GM18867 (cell line): ENCODE results near the gene COL3A1.
A peak's percentile ranks its signal among the peaks of the same experiment; 100 is the strongest.

ENCODE experiments used
- ATAC-seq: cut with Tn5 transposase; IDR thresholded peaks from one replicate; pipeline ENCODE4 v1.9.1; 2021; ENCODE audit warnings: mild to moderate bottlenecking, moderate library complexity; ENCODE audit not compliant: unreplicated experiment

The COL3A1 gene

DNA sequence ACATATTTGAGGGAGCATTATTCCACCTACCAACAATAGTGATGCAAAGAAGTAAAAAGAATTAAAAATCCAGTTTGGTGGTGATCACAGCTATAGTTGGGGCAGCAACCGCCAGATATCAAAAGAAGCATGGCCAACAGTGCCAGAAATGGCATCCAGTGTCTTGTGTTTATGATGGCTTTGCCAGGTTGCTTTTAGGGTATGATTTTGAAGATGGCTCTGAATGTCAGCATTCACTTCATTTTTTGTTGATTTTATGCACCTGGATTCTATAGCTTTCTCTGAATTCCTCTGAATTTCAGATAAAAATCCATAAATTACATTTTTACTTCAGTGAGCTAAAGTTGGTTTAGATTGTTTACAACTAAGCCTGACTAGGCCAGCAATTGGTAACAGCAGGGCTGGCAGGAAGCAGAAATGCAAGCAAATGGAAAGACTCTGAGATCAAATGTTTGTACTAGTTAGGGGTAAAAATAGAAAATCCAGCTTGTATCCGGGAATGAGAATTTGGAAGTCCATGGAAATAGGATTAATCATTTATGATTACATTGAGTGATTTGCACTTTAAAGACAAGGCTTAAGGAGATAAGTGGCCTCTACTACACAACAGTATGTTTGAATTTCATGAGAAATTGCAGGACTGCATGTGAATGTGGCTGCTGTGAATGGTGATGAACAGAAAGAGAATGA is 40.4 kb downstream of the COL3A1 start:
- no peak for ATAC-seq

DNA sequence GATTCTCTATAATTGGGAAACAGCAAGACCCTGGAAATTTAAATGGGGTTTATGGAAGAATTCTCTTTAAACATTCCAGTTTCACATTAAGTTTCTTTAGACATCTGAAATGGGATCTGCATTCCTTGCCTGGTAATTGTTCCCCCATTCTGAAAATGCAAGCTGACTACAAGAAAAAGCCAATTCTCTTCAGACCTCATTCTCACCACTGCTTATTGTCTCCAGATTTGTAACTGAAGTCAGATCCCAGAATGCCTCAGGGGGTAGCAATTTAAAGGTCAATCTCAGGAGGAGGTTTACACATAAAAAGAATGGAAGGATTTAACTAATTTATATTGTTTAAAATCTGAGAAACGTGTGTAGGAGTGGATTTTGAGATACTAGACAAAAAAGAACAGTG is 41.2 kb downstream of the COL3A1 start:
- ATAC-seq = no peak

DNA sequence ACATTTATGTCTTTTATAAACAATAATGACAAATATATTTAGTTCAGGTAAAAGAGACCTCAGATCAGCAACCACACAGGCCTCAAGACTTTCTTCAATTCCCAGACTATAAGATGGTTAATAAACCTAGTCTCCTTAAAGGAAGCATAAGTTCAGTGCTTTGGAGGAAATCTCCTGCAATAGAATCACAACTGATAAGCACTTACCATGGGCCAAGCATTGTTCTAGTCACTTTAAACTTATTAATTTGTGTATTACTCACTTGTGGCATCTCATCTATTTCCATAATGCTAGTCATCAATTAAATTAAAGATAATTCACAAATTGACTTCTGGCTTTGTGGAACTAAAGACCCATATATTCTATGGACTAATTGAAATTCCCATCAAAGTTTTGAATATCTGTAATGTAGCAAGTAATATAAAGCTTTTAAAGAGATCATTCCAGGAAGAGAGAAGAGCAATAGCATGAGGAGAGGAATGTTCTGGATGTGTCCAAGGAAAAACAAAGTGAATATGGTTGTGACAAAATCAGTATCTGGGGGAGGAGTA is 42.2 kb downstream of the COL3A1 start:
- ATAC-seq = no peak

DNA sequence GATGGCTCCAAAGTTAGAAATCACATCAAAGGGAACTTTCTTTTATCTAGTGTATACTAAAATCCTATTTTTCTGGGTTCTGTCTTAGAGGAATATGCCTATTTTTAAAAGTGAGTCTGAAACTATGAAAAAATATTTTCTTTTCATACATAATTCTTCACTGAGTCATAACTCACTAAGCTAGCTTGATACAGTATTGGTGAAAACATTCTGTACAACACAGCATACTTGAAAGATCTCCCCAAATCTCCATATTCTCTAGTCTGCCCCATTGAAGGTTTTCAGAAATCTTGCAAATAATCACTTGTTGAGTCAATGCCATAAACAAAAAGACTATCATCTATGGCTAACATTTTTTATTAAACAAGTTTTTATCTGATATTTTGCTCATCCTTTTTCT is 44.5 kb downstream of the COL3A1 start:
- no peak for ATAC-seq

DNA sequence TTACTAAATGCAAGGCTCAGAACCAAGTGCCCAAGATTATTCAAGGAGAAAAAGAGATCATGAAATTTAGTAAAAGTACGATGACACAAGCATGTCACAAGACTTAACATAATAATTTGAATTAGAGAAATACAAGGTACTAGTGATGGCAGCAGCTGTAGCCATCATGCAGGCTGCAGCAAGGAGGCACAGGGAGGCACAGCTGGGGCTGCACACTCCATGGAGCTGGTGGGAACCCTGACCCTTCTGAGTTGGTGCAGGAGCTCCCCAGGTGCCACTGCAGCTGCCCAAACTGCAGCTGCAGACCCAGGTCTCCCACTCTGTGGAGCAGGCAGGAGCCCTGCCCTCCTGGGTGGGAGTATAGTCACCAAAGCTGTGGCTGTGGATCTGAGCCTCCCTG is 46.0 kb downstream of the COL3A1 start:
- no peak for ATAC-seq

DNA sequence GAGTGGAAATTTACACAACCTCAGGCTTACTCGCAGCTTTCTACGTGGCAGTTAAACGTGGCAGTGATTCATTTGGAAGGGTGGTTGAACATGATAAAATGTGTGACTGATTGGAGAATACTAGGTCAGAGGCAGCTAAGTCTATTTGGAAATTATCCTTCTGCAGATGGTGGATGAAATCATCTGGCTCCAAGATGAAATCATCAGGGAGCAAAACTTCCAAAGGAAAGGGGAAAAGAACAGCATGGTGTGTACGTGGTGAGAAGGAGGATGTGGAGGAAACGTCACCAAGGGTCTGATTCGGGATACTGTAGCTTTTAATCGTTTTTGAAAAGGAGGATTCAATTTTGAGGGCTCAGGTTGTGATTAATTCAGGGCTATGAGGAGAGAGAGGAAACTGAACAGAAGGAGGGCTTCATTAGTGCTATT is 47.9 kb downstream of the COL3A1 start:
- ATAC-seq = no peak

DNA sequence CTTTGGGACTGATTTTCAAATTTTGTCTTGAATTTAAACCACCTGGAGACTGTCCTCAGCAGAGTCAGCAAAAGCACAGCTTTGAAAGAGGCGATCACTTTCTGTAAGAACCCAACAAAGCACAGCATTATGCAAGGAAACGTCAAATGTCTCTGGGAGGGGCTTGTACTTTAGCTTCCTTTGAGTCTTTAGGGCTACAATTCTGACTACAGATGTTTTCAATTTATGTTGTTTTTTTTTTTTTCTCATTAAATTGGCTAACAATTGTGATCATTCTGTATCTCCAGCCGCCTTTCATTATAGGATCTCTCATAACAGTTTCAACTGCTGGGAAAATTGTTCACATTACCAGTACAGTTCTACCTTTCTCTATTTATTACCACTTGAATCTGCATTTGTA is 48.3 kb downstream of the COL3A1 start:
- ATAC-seq = no peak

DNA sequence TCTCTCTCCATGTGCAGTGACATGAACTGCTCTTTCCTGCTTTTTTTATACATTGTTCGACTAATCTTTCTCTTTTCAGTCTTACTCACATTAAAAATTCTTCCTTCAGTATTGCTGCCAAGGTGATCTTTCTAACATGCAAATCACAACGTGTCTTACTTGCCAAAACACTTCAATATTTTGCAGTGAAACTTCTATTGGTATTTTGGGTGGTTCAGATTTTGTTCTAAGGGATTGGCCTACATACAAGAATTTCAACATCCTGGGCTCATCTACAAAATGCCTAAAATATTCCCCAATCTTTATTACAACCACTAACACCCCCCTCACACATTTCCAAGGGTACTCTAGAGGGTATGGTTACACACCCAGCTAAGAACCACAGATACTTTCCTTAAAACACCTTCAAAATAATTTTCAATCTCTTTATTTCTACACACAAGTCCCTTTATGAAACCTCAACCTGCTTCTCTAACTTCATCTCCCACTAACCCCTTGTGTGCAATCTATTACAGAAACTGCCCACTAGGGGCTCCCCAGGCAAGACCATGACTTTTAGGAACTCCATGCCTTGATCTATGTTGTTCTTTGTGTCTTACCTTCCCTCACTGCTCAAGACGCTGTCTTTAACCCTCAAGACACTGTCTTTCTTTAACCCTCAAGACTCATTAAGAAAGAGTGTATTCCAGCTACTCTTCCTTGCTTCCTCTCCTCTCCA is 50.9 kb downstream of the COL3A1 start:
- peak; percentile 80 for ATAC-seq

DNA sequence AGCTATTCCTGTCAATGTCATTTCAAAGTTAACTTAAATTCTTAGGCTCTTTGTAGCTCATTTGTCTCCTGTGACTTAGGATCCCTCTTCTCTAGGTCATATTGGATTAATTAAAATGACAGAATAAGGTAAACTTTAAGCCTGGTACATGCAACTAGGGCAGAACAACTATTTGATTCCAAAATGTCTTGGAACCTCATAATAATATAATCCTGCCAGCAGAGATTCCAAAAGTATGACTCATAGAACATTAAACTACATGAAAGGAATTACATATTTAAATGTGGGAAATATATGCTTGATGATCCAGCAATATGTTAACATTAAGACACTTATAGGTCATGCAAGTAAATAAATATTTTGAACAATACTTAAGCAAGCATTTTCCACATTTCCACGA is 63.3 kb downstream of the COL3A1 start:
- ATAC-seq = no peak

DNA sequence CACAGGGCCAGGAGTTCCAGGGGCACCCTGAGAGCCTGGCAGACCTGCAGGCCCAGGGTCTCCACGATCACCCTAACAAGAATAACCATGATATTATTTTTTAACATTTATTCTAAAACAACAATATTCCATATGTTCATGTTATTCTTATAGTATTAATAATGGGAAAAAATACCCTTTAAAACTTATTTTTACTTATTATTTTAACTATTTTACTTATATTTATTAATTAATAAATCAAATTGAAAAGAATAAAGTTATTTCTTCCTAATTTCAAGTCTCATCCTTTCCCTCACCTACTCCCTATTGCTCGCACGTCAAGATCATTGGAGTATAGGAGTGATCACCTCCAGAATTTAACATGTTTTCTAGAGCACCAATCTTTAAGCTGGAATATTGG is 71.7 kb downstream of the COL3A1 start:
- no peak for ATAC-seq

DNA sequence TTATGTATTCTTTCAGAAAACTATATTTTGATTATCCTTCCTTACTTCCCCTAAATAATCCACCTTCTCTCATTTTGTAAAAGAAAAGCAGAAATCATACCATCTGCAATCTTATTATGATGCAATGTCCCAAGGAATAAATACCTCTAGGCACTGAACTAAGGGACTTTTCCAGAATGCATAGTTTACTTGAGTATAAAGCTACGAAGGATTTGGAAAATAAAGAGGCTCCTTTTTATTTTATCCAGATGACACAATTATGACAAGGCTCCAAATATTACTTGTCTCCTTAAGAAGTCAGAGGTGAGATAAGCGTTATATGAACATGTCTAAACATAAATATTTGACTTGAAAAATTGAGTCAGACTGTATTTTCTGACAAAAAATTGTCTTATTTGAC is 72.1 kb downstream of the COL3A1 start:
- no peak for ATAC-seq

DNA sequence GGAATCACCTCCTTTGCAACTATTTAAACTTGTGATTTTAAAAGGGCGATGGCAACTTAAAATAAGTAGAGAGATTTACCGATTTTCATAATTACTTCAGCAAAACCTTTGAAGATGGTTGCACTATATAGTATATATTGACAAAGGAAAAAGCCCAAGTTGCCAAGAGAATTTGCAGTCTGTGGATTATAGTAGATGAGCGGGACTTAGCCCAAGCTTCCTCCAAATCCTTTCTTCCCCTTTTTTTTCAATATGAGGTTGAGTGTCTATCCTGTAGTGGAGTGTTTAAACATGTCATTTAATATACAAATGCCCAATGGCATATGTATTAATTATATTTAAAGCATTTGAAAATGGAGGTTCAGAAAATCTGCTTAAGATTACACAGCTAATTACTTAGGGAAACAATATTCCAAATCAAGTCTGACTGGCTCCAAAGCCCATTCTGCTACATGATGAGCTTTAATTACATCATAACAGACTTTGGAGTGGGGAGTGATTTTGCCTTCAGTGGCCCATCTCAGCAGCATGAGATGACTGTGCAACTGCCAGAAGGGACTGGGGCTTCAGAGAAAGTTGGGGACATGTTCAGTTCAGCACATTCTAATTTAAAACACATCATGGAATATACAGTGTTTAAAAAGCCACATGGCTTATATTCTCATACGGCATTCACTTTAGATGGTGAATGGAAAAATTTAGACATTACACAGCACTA is 73.2 kb downstream of the COL3A1 start:
- no peak for ATAC-seq

DNA sequence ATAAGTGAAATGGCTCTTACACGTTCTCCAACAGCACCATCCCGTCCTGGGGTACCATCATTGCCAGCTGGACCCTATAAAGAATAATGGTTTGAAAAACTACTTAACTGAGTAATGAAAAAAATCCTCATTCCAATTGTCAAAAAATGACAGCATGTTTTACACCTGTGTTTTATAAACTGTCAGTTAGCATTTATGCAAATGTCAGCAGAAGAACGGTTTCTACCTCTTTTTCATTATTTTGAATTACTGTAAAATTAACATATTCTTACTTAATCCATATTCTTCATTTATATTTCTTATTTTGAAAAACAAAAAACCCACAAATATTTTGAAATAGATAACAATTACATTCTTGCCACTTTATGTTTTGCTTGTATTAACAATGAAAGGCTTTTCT is 74.0 kb downstream of the COL3A1 start:
- ATAC-seq = no peak

DNA sequence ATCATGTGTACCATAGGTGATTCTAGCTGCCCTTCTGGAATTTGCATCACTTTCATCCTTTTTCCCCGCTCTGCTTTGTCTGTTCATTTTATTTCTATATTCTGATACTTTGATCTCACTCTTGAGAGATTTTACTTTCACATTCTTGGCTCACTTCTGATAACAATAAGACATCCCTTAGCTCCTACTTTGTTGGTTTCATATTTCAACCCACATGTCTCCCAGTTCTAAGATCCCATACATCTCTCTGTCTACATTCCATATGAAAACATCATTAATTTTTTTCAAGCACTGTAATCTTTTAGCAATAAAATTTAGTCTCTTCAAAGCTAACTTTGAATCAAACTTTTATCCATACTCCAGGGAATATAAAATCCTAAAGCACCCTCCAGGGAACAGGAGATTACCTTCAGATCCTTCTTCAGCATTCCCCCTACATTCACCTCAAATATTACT is 75.6 kb downstream of the COL3A1 start:
- no peak for ATAC-seq

DNA sequence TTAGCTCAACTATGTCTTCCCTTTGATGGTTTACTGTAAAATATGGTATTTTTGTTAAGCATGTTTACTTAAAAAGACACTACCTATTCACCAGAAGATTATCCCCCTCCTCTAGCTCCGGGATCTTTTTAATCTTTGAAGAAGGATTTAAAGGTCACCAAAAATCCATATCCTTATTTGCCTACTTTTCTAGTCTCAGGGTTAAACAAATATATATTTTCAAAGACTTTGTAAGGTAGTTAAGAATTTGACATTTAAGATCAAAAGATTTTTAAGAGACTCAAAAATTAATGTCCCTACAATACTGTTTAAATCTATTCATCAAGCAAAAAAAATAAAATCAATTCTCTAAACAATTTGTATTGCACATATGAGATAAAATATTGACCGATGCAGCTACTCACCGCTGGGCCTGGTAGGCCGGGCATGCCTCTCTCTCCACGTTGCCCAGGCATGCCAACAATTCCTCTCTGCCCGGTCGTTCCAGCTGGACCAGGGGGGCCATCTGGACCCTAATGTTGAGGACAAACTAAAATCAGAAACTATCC is 76.1 kb downstream of the COL3A1 start:
- no peak for ATAC-seq

DNA sequence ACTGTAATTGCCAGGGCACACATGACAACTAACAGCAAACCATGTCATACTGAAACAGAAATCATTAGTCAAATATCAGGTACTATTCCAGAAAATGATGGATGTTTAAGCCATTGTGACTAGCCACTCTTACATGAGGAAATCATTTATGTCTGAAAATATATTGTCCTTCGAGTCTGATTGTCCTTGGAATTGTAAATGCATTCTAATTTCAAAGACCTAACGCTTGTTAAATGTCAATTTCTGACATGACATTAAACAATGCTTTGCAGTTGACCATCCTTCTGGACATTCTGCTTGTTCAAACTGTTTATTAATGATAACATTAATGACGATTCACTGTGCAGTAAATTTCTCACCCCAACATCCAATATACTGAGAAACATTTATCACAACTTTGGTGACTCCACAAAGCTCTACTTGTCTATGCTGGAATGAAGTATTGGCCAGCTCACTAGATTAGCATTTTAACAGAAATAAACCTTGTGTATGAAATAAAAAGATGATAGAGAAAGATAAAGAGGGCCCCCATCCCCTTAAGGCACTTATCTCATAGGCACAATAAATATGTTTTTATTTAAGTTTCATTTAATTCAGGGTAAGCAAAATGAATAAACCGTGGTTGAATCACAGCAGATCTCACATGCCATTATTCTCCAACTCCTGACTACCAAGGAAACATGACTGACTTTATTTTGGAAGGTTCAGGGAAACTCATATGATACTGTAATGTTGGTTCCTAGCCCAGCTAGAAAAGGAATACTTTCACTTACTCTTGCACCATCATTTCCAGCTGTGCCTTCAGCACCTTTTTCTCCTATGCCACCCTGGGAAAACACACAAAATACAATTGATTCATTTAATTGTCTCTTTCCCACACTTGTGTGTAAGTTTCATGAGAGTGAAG is 82.3 kb downstream of the COL3A1 start:
- no peak for ATAC-seq

DNA sequence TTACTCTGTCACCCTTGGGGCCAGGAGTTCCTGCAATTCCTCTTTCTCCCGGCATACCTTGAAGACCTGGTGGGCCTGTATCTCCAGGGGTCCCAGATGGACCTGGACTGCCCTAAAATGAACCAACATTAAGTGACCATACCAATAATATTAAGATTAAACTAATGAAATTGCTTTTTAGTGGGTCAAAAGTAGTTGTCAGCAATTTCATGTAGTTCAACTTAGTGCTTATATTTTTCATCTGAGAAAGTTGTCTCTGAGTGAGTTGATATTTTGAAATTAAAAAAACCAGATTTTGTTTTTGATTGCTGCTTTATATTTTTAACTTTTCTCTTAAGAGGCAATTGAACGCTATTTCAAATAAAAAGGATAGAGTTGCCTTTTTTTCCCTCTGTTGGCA is 83.1 kb downstream of the COL3A1 start:
- no peak for ATAC-seq

DNA sequence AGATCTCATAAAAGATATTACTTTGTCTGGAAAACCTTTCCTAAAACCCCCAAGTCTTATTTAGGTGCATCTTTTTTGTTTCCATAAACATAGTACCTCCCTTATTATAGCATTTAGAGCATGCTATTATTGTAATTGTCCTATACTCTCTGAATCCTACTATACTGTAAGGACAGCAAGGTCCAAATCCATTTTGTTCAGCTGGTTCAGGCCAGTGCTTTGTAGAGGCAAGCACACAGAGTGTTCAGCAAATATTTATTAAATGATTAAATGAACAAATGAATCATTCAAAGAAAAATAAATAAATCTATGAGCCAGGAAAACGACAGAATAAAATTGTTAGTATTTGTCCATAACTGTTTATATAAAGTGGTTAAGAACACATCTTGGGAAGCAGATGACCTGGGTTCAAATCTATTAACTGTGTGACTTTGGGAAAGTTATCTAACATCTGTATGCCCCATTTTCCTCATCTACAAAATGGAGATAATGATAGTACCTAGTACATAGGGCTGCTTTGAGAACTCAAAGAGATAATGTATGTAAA is 86.0 kb downstream of the COL3A1 start:
- no peak for ATAC-seq
